Activated CD4-positive, CD25-positive, alpha-beta regulatory T cell treated with anti-CD3 and anti-CD28 coated beads, Interleukin-2, amount 50 U/mL, for 16 hours (primary cell): ENCODE results near the gene EHMT1.

Experiments
- DNase-seq: peaks from one replicate; pipeline ENCODE4 v3.0.0-alpha.2; 2020; ENCODE audit warnings: low read depth, low spot score

Gene EHMT1

DNA sequence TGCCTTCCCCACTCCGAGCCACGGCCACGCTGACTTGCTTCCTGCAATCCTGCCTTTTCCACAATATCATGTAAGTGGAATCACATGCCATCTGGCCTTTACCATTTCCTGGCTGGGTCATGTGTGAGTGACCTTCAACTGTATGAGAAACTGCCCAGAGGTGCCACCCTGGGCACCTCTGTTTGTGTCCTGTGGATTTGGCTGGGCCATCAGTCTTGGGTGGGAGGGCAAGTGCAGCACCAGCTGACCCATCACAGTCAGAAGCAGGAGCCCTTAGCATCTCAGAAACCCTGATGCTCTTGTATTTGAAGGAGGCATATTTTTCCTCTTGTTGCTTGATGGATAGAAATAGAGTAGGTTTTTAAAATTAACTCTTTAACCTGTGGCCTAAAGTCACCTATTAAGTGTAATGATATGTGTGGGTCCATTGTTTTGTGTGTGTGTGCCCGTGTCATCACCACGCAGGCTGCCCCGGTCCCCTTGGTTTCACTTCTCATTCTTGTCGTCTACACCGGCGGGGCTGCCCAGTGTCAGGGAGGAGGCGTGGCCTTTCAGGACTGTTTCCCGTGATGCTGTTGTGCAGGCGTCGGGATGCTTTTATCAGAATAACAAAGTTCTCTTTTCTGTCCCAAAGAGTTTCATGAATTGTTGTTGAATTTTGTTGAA is 206.7 kb downstream of the EHMT1 start:
- no peak for DNase-seq

DNA sequence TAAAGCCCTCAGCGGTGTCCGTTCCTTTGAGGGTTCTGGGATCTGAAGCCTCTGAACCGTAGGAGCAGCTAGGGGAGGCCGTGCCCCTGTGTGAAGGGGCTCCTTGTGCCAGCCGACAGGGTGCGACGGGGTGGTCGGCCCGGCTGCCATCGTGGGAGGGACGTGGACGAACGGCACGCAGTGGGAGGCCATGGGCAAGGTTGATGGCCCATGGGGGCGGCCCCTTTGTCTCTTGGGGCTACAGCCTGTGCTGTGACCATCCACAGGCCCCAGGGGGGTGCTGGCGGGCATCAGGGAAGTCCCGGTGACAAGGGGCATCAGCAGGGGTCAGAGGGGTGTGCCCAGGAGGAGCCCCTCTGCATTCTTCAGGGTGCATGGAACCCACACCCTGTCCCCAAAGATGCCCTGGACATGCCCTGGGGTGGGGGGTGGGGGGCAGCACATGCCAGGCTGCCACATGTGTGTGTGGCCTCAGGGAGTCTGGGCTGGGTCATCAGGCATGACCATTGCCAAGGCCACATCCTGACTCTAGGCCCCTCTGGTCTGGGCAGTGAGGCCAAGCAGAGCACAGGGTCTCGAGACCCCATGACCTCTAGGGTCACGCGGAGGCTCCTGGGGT is 209.2 kb downstream of the EHMT1 start:
- DNase-seq, result no peak

DNA sequence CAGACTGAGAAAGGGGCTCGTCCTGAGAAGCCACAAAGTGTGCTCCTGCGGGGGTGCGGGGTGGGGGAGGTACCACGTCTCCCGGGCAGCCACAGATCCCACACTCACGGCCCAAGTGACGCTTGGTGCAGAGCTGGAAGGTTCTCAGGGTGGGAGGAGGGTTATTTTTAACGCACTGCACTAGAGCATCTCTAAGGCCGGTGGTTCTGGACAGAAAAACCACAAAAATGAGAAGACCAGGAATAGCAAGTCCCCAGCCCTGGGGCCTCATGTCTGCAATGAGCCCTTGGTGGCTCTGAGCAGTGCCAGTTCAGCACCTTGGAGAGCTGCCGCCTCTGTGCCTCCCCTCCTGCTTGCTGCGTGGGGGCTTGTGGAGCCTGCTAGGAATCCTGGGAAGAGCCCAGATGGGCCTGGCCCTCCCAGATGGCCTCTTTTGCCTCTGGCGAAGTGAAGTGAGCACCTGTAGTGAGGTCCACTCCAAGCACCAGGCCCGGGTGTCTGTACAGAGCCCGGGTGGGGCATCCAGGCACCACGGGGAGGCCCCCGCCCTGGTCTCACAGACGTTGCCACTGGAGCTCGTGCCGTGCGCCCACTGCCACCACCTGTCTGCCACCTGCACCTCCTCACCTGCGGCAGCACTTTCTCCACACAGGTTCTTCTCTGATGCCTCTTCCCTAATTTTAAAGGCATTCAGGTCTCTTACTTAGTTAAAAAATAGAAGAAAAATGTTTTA is 209.9 kb downstream of the EHMT1 start:
- DNase-seq, result no peak

DNA sequence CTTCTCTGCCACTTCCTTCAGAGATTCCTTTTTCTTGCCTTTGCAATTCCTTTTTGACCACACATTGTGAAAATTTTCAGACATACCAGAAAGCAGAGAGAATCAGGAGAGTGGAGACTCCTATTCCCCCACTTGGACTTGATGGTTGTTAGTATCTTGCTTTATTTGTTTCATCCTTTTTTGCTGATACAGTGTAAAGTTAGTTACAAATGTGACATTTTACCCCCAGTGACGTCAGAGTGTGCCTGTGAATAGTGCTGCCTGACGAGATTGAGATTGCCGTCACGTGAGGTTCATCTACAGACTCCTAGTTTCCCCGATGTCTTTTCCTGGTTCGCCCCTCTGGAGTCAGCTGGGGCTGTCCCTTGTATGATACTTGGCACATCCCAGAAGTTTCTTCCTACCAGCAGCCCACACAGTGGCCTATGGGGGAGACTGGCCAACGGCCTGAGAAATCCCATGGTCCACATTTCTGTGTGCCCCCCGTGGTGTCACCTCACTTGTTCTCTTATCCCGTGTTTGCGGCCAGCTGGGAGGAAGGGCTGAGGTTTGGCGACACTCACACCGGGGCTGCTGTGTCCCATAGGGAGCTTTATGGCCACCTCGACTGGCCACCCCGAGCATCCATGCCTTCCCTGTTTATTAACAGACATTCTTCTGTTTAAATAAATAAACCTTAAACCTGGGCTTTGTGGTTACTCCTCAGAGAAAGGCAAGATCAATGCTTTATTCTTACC is 210.6 kb downstream of the EHMT1 start:
- DNase-seq, result no peak

DNA sequence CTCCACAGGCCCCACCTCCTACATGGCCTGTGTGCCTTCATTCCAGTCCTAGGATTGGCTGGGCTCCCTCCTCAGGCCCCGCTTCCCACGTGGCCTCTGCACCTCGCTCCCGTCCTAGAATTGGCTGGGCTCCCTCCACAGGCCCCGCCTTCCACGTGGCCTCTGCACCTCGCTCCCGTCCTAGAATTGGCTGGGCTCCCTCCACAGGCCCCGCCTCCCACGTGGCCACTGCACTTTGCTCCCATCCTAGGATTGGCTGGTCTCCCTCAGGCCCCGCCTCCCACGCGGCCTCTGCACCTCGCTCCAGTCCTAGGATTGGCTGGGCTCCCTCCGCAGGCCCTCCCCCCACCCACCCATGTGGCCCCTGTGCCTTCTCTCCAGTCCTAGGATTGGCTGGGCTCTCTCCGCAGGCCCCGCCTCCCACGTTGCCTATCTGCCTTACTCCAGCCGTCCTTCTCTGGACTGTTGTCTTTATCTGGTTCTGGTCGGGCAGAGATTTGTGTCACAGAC is 213.4 kb downstream of the EHMT1 start:
- DNase-seq, result no peak

DNA sequence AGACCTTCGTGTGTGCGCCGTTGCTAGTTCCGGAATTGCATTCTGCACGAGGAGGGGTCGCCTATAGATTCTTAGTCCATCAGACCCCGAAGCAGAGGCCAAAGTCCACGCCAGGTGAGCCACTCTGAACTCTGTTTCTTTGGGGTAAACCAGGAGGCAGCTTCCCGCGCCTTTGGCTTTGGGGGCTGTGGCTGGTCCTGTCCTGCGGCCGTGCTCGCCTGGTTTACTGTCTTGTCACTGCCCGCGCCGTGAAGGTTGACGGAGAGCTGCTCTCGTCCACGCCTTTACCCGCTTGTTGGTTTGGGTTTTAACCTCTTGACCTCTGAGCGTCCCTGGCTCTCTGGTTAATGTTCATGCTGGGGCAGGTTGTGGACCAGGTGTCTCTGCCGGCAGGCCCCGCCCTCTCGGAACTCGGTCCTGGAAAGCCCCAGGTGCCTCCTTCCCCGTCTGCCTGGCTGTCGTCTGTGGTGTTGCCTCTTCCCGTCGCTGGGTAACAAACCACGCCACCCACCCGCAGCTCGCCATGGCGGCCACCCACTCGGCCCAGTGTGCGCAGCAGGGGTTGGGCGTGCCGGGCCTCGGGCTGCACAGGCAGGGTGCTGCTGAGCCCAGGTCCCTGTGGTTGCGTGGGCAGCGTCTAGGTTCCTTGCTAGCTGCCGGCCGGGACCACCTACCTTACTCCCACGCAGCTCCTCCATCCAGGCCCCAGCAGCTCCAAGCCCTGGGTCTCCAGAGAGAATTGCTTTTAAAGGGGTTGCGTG is 214.2 kb downstream of the EHMT1 start:
- DNase-seq, result no peak

DNA sequence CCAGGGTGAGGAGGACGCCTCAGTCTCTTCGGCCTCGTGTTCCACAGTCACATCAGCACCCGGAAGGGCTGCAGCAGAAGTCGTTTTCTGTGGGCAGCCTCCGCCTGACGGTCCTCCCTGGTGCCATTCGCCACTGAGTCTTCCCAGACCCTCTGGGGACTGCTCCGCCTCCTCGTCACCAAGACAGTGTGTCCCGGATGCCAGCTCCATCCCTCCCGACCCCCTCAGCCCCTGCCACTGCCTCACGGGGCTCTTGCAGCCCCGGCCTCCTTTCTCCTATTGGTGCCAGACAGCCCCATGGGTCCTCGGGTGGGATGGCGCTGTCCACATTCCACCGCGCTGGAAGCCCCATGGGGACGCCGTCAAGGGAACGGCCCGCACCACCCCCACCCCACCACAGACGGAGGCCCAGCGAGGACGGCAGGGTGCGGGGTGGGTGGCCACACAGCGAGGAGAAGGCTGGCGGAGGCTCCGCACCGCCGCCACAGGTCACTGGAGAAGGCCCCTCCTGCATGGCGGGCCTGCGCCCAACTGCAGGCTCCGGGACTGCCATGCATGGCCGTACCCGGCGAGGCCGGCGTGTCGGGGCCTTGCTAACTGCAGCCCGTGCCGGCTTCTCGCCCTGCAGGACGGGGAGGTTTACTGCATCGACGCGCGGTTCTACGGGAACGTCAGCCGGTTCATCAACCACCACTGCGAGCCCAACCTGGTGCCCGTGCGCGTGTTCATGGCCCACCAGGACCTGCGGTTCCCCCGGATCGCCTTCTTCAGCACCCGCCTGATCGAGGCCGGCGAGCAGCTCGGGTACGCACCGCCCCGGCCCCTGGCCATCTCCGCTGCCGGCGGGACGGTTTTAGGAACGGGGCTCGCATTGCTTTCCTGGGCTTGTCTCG is 215.2 kb downstream of the EHMT1 start:
- no peak for DNase-seq

DNA sequence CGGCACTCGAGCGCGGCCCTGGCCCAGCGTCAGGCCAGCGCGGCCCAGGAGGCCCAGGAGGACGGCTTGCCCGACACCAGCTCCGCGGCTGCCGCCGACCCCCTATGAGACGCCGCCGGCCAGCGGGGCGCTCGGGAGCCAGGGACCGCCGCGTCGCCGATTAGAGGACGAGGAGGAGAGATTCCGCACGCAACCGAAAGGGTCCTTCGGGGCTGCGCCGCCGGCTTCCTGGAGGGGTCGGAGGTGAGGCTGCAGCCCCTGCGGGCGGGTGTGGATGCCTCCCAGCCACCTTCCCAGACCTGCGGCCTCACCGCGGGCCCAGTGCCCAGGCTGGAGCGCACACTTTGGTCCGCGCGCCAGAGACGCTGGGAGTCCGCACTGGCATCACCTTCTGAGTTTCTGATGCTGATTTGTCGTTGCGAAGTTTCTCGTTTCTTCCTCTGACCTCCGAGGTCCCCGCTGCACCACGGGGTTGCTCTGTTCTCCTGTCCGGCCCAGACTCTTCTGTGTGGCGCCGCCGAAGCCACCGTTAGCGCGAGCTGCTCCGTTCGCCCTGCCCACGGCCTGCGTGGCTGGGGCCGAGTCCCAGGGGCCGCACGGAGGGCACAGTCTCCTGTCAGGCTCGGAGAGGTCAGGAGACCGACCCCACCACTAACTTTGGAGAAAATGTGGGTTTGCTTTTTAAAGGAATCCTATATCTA is 216.2 kb downstream of the EHMT1 start:
- DNase-seq, result no peak

DNA sequence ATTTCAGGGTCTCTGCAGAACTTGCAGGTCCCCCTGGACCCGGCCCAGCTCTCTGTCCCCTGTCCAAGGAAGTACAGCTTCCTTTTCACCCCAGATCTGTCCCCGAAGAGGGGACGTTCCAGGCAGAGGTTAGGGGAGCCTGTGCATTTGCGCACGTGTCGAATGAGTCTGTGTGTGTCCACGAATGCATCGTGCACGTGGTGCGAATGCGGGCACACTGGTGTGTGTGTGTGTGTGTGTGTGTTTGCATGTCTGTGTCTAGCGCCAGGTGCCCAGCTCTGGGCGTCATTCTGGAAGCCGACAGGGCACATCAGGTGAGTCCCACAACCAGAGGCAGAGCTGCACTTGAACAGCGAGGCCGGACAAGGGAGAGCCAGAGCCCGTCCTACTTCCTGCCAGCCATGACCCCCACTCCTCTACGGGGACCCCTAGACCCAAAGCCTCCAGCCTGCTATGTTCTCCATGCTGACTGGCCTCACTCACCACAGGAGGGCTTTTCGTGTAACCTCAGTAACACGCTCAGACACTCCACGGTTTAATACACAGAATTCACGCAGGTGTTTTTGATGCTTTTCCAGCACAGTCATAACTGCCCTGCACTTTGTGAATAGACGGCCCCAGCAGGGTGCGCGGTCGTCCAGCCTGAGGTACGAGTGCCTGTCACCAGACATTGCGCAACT is 217.5 kb downstream of the EHMT1 start:
- DNase-seq, result no peak

DNA sequence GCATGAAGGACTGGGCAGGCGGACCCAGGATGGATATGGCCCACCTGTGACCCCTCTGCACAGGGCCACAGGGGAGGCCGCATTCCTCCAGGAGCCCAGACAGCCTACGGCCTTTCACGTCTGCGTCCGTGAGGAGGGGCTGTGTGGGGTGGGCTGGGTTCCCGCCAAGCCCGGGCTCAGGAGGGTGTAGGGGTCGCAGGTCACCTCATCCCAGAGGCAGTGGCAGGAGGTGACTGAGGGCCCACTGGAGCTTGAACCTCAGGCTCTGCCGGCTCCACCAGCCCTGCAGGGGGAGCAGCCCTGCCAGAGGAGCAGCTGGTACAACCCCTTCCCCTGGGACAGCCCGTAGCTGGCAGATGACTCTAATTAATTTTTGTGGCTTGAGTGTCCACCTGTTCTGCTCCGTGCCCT is 218.0 kb downstream of the EHMT1 start:
- no peak for DNase-seq

DNA sequence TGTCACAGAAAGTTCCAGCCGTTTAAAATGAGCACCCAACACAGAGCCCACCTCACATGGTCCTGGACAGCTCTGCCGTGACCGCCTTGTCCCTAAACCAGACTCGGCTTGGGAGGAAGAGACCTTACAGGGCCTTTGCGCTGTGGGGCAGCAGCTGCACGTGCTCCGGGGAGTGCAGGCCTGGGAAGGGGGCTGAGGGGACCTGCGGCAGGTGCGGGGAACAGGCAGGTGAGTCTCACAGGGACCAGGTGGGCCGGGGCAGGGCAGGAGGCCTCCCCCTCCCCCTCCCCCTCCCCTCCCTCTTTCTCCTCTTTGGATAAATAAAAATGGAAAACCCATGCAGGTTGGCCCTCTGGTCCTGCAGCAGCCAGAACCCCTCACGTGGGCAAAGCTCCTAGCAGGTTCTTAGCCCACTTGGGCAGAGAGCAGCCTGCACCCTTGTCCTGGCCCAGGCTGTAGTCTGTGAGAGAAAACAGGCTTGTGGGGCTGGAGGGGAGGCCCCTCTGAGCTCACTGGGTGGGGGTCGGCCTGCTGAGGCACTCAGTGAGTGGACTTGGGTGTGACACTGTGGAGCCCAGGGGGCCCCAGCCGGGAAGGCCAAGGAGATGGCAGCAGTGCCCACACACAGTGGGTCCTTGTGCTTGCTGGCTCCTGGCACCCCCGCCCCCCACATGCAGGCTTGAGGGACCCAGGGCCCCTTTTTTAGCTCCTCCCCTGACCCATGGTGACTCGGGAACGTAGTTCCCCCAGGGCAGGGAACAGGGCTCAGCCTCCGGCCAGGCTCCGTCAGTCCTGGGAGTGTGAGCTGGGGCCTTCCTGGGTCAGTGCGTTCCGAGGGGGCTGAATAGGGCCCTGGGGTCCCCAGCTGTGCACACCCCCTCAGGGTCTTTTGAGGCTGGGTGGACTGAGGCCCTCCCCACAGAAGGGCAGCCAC is 218.8 kb downstream of the EHMT1 start:
- DNase-seq, result no peak

DNA sequence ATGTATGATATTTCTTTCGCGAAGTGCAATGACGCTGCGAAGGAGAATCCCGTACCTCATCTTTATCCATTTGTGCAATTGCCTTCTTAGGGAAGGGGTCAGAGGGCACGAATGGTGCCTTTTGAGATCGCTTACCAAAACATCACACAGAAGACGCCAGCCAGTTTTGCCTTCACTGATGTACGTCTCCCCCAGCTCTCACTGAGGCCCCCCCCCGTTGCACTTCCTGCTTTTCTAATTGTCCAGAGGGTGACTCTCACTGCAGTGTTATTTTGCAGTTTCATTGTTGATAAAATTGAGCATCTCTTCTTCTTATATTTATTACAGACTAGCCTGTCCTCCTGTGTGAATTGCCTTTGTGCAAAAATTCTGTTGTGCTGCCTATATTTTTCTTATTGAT is 219.8 kb downstream of the EHMT1 start:
- DNase-seq, result no peak

DNA sequence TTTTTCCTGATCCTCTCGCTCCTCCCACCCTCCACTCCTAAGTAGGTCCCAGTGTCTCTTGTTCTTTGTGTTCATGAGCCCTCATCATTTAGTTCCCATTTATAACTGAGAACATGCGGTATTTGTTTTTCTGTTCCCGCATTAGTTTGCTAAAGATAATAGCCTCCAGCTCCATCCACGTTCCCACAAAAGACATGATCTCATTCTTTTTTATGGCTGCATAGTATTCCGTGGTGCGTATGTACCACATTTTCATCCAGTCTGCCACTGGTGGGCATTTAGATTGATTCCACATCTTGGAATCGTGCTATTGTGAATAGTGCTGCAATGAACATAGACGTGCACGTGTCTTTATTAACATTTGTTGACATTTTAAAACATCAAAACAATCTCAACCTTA is 224.6 kb downstream of the EHMT1 start:
- no peak for DNase-seq

DNA sequence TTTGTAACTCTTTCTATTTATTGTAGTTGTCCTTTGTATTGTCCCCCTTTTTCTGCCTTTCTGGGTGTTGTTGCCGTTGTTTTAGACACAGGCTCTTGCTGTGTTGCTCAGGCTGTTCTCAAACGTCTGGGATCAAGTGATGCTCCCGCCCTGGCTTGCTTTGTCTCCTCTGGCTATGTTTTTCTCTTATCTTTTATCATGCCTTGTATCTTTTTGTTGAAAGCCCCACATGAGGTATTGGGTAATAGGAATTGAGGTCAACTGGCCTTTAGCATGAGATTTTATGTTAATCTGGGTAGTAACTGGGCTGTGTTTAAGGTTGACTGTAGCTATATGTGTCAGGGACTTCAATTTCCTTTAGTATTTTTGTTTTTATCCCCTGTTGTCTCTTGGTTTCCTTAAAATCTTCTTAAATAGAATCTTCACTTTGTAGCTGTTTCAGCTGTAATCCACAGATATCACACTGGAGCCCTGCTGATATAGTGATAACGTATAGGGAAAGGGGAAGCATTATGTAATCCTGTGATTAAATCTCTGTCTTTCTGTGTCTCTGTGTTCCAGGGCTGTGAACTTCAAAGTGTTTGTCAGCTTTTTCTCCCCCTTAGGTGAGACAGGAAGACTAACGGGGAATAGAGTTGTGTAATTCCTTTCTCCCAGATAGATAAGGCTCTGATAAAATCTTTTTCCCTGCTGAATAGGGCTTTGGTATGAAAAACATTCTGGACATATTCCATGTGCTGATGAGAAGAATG is 232.9 kb downstream of the EHMT1 start:
- no peak for DNase-seq

DNA sequence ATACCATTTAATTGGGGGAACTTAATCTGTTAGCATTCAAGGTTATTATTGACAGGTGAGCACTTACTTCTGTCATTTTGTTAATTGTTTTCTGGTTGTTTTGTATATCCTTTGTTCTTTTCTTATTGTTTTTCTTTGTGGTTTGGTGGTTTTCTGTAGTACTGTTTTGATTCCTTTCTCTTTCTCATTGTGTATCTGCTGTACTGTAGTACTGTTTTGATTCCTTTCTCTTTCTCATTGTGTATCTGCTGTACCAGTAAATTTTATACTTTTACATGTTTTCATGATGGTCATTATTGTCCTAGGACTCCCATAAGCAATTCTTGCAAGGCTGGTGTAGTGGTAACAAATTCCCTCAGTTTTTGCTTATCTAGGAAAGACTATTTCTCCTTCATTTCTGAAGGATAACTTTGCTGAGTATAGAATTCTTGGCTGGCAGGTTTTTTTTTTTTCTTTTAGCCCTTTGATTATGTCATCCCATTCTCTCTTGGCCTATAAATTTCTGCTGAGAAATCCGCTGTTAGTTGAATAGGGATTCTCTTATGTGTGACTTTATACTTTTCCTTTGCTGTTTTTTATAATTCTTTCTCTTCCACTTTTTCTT is 234.7 kb downstream of the EHMT1 start:
- no peak for DNase-seq

DNA sequence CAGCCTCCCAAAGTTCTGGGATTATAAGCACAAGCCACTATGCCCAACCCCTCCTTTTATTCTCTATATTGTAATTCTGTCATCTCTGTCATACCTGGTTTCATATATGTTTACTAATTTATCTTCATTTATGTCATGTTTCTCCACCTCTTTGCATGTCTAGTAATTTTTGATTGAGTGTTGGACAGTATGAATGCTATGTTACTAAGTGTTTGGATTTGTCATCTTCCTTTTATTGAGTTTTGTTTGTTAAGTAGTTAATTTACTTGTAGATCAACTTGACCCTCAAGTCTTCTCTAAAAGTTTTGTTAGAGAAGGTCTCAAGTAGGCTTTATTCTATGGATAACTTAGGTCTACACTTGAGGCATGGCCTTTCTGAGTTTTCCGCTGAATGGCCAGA is 241.6 kb downstream of the EHMT1 start:
- DNase-seq, result no peak

DNA sequence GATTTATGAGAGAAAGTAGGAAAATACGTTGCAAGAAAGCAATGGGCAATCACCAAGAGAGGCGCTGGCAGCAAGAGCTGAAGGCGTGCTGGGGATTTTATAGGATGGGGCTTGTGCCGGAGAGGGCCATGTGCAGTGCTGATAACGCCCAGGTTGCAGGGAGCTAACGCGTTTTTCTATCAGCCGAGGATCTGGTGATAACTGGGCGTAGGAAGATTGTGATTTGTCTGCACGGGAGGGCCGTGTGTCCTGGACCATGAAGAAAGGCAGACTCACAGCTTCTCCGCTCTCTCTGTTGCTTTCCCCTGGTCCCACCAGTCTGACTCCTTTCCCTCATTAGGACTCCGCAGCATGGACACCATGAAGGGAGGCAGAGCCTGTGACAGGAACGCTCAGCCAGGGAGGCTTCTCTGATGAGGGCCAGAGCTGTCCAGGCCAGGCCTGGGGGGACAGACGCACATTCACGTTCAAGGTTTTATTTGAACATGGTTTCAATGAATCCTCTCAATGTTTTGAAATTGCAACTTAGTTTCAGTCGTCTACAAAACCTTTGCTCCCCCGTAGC is 246.9 kb downstream of the EHMT1 start:
- no peak for DNase-seq
